ENCODE data around the gene KCNG3.
"Not testable (repeated sequence)": the region's sequence is repeated elsewhere in the genome, so short reads cannot be mapped to it uniquely, and the experiment has no call there.

The KCNG3 gene

GRCh38 chr2:42425697-42426096 lies 68.1 kb downstream of the KCNG3 start:
- no peak for DNase-seq

- no peak for DNase-seq
Measured at GRCh38 chr2:42424033-42424432, 69.7 kb downstream of the KCNG3 start.

- no peak for DNase-seq
Measured at GRCh38 chr2:42421601-42422239, 72.1 kb downstream of the KCNG3 start.

GRCh38 chr2:42421157-42421485 lies 72.7 kb downstream of the KCNG3 start:
- DNase-seq, result no peak

GRCh38 chr2:42414648-42415047 lies 79.1 kb downstream of the KCNG3 start:
- DNase-seq, result no peak

- DNase-seq, result no peak
Measured at GRCh38 chr2:42414158-42414557, 79.6 kb downstream of the KCNG3 start.

- DNase-seq, result no peak
Measured at GRCh38 chr2:42410742-42411514, 82.9 kb downstream of the KCNG3 start.

- no peak for DNase-seq
Measured at GRCh38 chr2:42408009-42408408, 85.8 kb downstream of the KCNG3 start.

- no peak for DNase-seq
Measured at GRCh38 chr2:42407476-42407875, 86.3 kb downstream of the KCNG3 start.

GRCh38 chr2:42404676-42405075 lies 89.1 kb downstream of the KCNG3 start:
- no peak for DNase-seq

- no peak for DNase-seq
Measured at GRCh38 chr2:42401773-42402172, 92.0 kb downstream of the KCNG3 start.

- DNase-seq, result not testable (repeated sequence)
Measured at GRCh38 chr2:42398052-42398451, 95.7 kb downstream of the KCNG3 start.

GRCh38 chr2:42393320-42393719 lies 100.5 kb downstream of the KCNG3 start:
- DNase-seq, result not testable (repeated sequence)

- no peak for DNase-seq
Measured at GRCh38 chr2:42392191-42392590, 101.6 kb downstream of the KCNG3 start.

Measured in CD4-positive, alpha-beta T cell treated with Interleukin-15 for 1 hour (primary cell).